ENCODE results near the gene TMEM100.

Gene TMEM100

DNA sequence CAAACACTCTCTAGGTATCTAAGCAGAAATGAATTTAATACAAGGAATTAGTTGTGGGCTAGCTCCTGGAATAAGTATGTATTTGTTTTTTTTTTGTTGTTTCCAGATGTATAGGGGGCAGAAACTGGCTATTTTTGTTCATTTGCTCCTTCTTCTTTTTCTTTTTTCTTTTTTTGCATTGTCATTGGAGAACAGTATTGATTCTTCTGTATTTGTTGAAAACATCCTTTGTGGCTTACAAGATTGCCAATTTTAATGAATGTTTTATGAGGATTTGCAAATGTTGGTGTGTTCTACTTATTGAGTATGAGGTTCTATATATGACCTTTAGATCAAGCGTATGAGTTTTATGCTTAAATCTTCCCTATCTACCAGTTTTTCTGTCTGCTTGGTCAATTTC lies 22.6 kb upstream of the TMEM100 start:
- in situ Hi-C loops (cut with MboI; ENCODE audit: low sequenced_read_pairs), result no loop called here

DNA sequence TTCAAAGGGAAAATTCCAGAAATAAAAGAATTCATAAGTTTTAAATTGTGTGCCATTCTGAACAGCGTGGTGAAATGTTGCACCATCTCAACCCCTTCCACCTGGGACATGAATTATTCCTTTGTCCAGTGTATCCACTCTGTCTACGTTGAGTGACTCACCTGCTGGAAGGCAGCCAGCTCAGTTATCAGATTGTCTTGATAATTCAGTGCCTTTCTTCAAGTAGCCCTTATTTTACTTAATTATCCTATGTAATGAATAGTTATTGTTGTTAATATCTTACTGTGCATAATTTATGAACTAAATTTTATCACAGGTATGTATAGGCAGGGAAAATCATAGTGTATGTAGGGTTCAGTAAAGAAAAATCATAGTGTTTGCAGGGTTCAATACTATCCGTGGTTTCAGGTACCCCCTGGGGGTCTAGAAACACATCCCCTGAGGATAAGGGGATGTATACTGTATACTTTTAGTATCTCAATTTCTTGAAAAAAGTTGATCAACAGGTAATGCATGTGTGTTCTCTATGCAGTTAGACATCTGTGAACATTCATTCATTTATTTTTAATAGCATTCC lies 20.5 kb upstream of the TMEM100 start:
- in situ Hi-C loops (cut with MboI; ENCODE audit: low sequenced_read_pairs), result no loop called here

DNA sequence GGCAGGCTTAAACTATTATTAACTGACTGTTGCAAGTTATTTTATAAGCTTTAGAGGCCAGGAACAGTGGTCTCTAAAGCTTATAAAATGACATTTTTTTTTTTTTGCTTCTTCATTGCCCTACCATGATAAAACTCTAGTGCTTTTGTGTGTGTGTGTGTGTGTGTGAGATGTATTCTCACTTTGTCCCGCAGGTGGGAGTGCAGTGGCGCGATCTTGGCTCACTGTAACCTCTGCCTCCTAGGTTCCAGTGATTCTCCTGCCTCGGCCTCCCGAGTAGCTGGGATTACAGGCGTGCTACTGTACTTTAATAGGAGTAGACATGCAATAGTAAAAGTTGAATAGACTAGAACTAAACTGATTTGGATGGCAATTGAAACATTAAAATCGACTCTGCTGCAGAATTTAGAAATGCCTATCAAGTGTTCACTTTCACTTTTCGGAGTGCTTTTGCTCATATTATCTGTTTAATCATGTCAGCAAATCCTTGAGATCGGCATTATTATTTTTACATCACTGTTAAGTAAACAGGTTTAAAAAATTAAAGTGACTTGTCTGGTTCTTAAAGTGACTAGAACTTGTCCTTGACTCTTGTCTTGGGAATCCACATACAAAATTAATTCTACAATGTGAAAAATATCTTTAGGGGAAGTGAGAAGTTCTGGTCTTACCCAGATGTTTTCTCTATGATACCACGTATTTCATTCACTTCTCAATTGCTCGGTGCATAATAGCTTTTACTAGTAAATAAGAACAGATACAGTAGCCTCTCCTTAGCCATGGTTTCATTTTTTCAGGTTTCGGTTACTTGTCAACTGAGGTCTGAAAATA lies 19.8 kb upstream of the TMEM100 start:
- in situ Hi-C loops (cut with MboI; ENCODE audit: low sequenced_read_pairs), result no loop called here

DNA sequence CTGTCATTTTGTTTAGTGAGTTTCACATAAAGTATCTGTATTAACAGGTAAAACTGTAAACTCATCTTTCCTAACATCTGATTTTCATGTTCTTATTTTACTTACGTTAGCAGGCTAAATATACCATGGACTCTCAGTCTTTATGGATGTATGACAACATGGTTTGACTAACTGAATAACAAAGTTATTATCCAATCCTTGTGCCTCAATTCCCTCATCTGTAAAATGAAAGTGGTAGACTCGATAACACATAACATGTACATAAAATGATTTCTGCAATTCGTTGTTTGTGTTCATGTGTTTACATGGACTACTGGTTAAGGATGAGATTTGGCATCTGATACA lies 18.7 kb upstream of the TMEM100 start:
- in situ Hi-C loops (cut with MboI; ENCODE audit: low sequenced_read_pairs), result no loop called here

DNA sequence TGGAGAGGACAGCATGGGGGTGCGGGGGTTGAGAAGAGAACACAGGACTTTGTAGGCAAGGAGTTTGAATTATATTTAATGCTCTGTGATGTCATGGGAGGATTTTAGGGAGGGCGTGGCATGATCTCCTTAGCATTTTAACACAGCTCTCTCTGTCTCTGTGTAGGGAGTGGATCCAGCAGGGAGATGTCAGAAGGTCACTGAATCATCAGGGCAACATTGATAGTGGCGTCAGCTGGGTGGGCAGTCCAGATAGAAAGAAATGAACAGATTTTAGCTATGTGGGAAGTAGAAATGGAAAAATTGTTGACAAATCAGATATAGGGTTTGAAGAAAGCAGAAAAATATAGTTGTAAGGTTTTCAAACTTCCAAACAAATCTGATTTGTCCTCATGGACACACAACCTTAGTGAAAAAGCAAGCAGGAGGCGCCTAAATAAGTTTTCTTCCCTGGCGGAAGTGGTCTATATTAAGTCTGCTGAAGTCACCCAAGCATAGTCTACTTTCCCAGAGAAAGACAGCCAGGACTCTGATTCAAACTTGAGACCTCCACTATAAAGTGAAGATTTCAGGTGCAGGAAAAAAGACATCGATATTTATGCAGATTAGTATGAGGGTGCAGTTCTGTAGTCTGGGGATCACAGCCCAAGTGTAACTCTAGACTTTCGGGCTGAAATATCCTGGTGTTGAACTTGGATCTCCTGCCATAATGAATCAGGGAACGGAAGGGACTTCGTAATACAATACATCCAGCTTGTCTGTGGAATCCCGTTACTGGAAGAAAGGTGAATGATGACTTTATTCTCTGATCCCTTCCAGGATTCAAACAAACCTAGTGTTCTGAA lies 18.1 kb upstream of the TMEM100 start:
- in situ Hi-C loops (cut with MboI; ENCODE audit: low sequenced_read_pairs), result no loop called here

DNA sequence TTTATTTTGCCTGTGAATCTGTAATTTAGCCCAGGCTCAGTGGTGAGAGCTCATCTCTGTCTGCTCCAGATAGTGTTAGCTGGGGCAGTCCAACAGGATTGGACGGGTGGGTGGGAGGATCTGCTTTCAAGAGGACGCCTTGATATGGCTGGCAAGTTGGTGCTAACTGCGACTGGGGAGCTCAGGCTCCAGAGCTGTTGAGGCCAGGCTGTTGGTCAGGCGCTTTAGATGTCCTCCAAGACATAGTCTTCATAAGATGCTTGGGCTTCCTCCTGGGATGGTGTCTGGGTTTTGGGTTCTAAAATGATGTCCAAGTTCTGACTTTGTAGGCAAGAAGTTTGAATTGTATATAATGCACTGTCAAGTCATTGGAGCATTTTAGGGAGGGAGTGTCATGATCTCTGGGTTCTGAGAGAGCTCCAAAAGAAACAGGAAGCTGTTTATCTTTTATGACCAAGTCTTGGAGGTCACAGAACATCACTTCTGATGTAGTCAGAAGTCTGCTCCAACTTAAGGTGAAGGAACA lies 15.4 kb upstream of the TMEM100 start:
- in situ Hi-C loops (cut with MboI; ENCODE audit: low sequenced_read_pairs), result no loop called here

DNA sequence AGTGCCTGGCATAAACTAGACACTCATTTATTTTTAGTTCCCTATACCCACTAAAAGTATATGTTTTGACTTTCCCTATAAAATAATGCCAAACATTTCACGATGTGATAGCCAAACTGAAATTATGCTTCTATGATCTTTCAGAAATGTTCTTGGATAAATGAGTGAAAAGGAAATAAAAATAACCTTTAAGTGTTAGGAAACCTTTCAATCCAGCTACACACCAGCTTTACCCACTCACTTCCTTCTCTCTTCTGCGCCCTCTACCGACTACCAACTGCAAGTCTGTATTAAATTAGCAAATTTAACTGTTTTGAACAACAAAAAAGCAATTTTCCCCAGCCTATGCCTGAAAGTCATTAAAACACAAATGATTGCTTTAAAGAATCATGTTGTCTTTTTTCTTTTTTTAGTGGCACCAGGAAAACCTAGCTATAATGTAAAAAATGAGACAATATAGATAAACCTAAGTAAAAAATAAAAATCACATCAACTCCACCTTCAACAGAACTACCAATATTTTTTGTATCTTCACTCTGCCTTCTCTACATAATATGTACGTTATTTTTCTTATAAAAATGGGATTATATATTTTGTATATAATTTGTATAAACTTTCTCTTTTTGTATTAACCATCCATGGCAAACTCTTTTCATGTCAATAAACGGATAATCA lies 13.2 kb upstream of the TMEM100 start:
- in situ Hi-C loops (cut with MboI; ENCODE audit: low sequenced_read_pairs), result no loop called here

DNA sequence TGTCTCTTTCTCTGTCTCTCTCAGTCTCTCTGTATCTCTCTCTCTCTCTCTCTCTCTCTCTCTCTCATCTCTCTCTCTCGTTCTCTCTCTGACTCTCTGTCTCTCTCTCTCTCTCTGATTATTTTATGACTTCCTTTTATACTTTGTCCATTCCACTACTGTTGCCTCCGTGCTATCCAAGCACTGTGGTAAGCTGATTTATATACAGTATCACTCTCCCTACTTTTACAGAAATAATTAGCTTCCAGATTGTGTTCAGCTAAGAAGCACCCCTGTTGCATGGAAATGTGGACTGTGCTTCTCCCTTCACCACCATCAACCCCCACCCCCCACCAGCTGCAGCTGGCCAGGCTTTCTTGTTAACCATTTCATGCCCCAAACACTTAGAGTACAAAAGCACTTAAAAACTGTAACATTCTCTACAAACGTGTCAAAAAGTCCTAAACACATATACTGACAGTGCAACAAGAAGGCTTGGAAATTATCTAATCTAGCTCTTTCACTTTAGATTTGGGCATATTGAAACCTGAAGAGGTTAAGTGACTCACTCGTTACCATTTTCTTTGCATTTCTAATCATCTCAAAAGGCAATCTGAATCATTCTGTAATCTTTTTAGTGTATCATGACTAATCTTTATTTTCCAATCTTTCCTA lies 11.6 kb upstream of the TMEM100 start:
- in situ Hi-C loops (cut with MboI; ENCODE audit: low sequenced_read_pairs), result no loop called here

DNA sequence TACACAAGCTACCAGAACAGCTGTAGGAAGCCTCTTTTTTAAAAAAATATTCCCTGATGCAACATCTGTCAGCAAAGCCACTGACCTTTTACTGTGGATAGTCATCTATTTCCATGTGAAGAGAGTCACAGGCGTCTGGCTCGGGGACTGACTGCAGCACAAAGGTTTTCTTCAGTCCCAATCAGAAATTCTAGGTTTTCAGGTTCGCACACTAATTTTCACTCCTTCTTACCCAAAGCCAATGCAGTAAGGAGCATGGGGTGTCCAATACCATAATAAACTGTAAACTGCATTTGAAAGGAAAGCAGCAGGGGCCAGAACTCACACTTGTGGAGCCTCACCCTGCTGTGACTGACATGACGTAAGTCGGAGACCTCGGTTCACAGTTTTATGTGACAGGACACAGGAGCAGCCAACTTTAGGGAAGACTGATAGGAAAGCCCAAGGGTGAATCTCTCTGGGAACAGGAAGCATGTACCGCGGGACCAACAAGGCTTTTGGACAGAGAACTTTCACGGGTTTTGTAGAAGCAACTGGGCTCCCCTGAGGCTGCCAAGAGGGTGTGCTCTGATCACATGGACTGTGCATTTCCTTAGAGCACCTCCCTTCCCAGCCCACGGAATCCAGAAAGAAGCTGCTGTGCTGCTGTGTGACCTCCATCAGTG lies 9.1 kb upstream of the TMEM100 start:
- in situ Hi-C loops (cut with MboI; ENCODE audit: low sequenced_read_pairs), result no loop called here

DNA sequence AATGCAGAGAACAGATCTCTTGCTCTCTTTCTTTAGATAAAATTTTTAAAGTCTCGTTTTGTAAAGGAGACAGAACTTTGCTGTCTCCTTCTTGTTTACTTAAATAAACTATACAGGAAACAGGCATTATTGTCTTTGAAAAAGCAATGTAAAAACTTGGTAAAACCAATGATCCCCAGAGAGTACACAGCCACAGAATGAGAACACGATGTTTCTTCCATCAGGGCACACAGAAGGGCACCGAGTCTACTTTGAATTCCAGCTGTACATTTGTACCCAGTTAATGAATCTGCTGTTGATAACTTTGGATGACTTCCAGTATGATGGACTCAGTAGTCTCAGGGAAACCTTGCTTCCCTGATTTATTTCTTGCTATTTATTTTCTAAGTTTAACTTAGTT lies 8.1 kb upstream of the TMEM100 start:
- in situ Hi-C loops (cut with MboI; ENCODE audit: low sequenced_read_pairs), result no loop called here

DNA sequence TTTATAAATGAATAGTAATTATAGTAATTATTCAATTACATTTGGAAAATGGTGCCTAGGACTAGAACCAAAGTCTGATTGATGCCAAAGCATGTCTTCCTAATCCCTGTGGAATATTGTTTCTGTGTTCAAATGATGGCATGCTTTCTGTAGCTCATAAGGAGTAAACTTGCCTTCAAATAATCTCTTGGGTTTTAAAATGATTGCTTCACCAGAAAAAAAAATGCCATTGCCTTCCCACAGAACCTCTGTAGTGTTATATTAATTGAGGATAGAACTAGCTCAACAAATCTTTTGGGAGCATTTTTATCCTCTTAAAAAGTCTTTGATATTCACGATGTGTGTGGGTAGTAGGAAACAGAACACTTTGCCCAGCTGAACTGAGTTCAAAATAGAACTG lies 7.7 kb upstream of the TMEM100 start:
- in situ Hi-C loops (cut with MboI; ENCODE audit: low sequenced_read_pairs), result no loop called here

DNA sequence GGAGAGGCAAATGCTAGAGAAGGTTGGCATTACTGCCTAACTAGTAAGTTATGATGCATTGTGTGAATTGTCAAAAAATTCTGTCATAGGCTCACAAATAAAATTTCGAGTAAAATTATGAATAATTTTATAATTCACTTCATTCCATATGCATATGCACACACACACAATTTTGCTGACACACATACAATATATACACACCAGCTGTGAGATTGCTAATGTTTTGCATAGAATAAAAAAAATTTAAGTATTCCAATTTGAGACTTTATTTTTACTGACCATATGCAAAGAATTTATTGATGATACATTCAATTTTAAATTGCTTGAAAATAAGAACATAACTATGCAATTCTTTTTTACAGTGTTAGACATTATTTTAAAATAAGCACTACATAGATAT lies 6.8 kb upstream of the TMEM100 start:
- in situ Hi-C loops (cut with MboI; ENCODE audit: low sequenced_read_pairs), result loop anchor here (10.0 kb wide), 1 partner anchor 205 kb away; no protein-coding TSS in a partner anchor

DNA sequence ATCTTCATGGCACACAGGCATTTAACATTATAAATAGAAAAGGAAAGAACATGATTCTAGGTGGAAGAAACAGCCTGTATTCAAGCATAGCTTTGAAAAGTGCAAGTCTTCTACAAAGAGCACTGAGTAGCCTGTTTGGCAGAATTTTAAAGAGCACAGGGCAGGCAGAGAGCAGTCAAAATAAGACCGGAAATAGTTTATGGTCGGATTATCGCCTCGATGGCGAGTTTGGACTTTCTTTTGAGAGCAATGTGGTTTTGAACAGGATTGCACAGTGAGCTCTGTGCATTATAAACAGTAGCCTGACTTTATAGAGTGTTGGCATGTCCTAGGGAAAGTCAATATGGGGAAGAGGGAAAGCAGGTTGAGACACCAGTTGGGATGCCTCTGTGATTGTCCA lies 6.2 kb upstream of the TMEM100 start:
- in situ Hi-C loops (cut with MboI; ENCODE audit: low sequenced_read_pairs), result loop anchor here (10.0 kb wide), 1 partner anchor 204 kb away; no protein-coding TSS in a partner anchor

DNA sequence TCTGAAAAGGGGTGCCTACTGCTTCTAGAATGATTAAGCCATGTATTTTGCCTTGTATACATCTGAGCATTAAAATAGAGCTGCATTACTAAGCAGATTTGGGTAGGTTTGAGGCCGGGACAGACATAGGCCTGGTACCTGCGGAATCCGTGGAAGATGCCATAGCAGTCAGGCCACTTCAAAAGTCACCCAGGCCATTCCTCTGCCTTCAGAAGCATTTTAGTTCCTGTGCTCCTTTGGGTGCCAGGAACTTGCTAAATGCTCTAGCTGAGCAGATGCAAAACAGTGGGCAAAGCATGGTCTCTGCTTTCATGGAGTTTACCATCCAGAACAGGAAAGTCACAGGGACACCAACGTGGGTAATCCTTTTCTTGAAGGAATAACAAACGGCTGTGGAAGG lies 5.7 kb upstream of the TMEM100 start:
- in situ Hi-C loops (cut with MboI; ENCODE audit: low sequenced_read_pairs), result loop anchor here (10.0 kb wide), 1 partner anchor 204 kb away; no protein-coding TSS in a partner anchor

DNA sequence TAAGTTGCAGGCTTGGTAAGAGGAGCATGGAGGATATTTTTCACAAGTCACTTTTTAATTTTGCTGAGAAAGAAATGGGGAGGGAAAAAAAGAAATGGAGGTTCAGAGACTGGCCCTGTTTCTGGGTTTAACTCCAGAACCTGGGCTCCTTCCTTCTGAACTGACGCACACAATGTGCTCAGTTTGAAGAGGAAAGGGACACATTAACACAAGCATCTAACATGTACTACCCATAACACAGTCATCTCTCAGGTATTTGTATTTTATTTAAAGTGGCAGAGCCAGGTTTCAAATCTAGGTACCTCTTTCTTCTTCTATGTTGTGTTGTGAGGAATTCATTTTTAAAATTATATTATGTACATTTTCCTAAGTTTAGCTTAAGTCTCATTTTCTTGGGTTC lies 5.3 kb upstream of the TMEM100 start:
- in situ Hi-C loops (cut with MboI; ENCODE audit: low sequenced_read_pairs), result loop anchor here (10.0 kb wide), 1 partner anchor 203 kb away; no protein-coding TSS in a partner anchor

DNA sequence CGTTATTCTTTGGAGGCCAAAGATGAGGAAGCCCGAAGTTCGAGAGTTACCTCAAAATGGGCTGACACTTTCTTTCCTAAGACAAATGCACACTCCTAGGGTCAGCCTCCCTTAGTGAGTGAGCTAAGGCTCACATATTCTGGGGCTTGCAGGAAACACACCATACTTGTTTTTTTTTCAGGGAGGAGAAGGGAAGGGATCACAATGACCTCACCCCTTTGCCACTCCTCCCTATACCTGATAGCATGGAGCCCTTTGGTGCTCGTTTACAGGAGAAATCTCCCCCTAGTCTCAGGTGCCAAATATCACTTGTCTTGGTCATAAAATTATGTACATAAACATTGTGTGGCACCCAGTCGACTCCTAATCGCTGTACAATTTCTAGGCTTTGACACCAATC lies 4.6 kb upstream of the TMEM100 start:
- in situ Hi-C loops (cut with MboI; ENCODE audit: low sequenced_read_pairs), result loop anchor here (10.0 kb wide), 1 partner anchor 202 kb away; no protein-coding TSS in a partner anchor

DNA sequence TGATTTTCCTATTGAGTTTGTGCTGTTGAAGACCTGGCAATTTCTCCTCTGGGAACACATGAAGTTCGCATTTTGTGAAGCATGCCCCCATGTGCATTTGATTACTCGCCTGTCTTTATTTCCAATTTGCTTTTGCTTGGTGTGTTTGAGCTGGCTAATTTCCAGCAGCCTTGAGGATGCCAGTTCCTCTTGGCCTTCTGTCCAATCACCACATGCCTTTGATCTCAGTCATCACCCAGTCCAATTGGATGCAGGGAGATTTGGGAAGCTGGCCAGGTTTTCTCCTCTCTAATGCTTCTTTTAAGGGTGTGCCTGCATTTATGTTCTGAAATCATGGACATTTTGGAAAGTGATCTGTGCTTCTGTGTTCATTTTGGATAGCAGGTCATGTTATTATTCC lies 3.8 kb upstream of the TMEM100 start:
- in situ Hi-C loops (cut with MboI; ENCODE audit: low sequenced_read_pairs), result loop anchor here (10.0 kb wide), 1 partner anchor 202 kb away; no protein-coding TSS in a partner anchor

DNA sequence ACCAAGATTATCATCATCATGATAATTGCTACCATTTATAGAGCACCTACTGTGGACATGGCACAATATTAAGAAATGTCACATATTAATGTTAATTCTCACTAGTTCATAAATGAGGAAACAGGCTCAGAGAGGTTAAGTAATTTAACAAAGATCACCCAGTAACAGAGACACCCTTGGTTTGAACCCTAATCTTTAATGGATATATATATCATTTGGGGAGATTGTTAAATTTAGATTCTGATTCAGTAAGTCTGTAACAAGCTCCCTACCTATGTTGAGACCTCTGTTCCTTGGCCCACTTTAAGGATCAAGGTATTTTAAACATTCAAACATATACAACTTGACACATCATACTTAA lies 804 bp upstream of the TMEM100 start:
- in situ Hi-C loops (cut with MboI; ENCODE audit: low sequenced_read_pairs), result loop anchor here (10.0 kb wide), 1 partner anchor 199 kb away; no protein-coding TSS in a partner anchor

DNA sequence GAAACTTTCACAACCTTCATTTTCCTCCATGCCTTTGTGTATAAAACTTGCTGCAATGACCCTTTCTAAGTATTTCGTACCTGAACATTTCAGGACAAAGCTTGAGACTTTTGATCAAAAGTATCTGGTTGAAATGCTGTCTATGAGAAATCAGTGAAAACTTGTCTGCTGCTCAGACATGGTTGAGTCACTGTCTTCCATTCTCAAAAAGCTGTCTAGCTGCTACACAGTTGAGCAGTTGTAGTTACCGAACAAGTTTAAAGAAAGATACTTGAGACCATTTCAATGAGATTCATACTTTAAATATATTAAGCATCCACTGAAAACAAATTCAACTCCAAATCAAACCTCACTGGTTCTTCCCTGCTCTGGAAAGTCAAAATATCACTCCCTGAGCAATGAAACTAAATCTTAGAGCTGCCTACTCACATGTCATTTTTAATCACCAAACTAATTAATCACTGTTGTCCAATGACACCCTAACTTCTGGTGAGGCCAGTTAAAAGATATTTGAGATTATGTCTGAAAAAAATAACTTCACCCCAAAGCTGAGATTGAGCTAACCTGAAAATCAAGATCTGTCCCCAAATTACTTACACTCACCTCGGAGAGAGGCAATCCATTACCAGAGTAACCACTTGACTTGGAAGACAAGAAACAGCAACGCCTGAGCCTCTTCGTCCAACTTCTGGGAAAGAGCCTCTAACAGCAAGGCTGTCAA lies 488 bp downstream of the TMEM100 start:
- in situ Hi-C loops (cut with MboI; ENCODE audit: low sequenced_read_pairs), result loop anchor here (10.0 kb wide), 1 partner anchor 197 kb away; no protein-coding TSS in a partner anchor

Data from HL-60/S4 treated with phorbol 12-myristate 13-acetate at 8.2 ng/mL for 4 days and 3 days (cell line).